Measurements from ENCODE around the gene NR1H4. TPM values are rescaled to one million over a fixed set of nuclear protein-coding genes. Genes with fewer than 3 reads are reported as not detected.

Gene NR1H4
- total RNA-seq, 2 experiments from 2014 or later, result not detected

GRCh38 chr12:100476013-100476751, 2.5 kb downstream of the NR1H4 start:
- DNase-seq, result no peak
- CTCF ChIA-PET, result no interaction called here
- H3K36me3 Mint-ChIP-seq, result no peaks in the 10 kb centered on the region
- H3K27me3 Mint-ChIP-seq, result peaks cover 4% of the 10 kb centered on the region
- H3K4me3 Mint-ChIP-seq, result no peak overlapping the region
- no peaks in the 10 kb centered on the region for H3K9me3 Mint-ChIP-seq
- no peak overlapping the region for H3K27ac Mint-ChIP-seq
- intact Hi-C loops (cut with micrococcal nuclease), result no loop called here
- H3K4me1 Mint-ChIP-seq (ENCODE audit: low read depth), result no peaks in the 10 kb centered on the region
- POLR2A ChIA-PET, result no interaction called here

- intact Hi-C loops (cut with micrococcal nuclease), result no loop called here
- ChIA-PET CTCF (interaction anchor here (0.8 kb wide), 1 partner anchor 326 kb away, joined by 3 read pairs; no protein-coding TSS in a partner anchor), POLR2A (no interaction called here)
- no peaks in the 10 kb centered on the region for H3K4me1 Mint-ChIP-seq (ENCODE audit: low read depth)
- no peak for DNase-seq
- H3K27me3 Mint-ChIP-seq, result peaks cover 4% of the 10 kb centered on the region
- H3K27ac Mint-ChIP-seq, result no peak overlapping the region
- H3K36me3 Mint-ChIP-seq, result no peaks in the 10 kb centered on the region
- H3K4me3 Mint-ChIP-seq, result no peak overlapping the region
- no peaks in the 10 kb centered on the region for H3K9me3 Mint-ChIP-seq
These were observed 7.4 kb downstream of the NR1H4 start for GRCh38 chr12:100481021-100481420.

- no peaks in the 10 kb centered on the region for H3K9me3 Mint-ChIP-seq
- no peaks in the 10 kb centered on the region for H3K36me3 Mint-ChIP-seq
- intact Hi-C loops (cut with micrococcal nuclease), result no loop called here
- no peak overlapping the region for H3K27ac Mint-ChIP-seq
- no peak for DNase-seq
- POLR2A ChIA-PET, result no interaction called here
- no peaks in the 10 kb centered on the region for H3K4me1 Mint-ChIP-seq (ENCODE audit: low read depth)
- CTCF ChIA-PET, result no interaction called here
- H3K4me3 Mint-ChIP-seq, result no peak overlapping the region
- H3K27me3 Mint-ChIP-seq, result peaks cover 2% of the 10 kb centered on the region
These were observed 10.7 kb downstream of the NR1H4 start for GRCh38 chr12:100484183-100484886.

GRCh38 chr12:100484891-100485471, 11.3 kb downstream of the NR1H4 start:
- Mint-ChIP-seq H3K27me3 (peaks cover 2% of the 10 kb centered on the region), H3K4me1 (ENCODE audit: low read depth) (no peaks in the 10 kb centered on the region), H3K9me3 (no peaks in the 10 kb centered on the region), H3K36me3 (no peaks in the 10 kb centered on the region), H3K4me3 (no peak overlapping the region), H3K27ac (no peak overlapping the region)
- POLR2A ChIA-PET, result no interaction called here
- intact Hi-C loops (cut with micrococcal nuclease), result no loop called here
- DNase-seq, result no peak
- CTCF ChIA-PET, result no interaction called here

GRCh38 chr12:100485983-100486382, 12.3 kb downstream of the NR1H4 start:
- intact Hi-C loops (cut with micrococcal nuclease), result no loop called here
- Mint-ChIP-seq H3K4me3 (no peak overlapping the region), H3K27me3 (peaks cover 2% of the 10 kb centered on the region), H3K9me3 (no peaks in the 10 kb centered on the region), H3K36me3 (no peaks in the 10 kb centered on the region), H3K27ac (no peak overlapping the region), H3K4me1 (ENCODE audit: low read depth) (no peaks in the 10 kb centered on the region)
- POLR2A ChIA-PET, result no interaction called here
- no peak for DNase-seq
- CTCF ChIA-PET, result no interaction called here

GRCh38 chr12:100489251-100489820, 15.7 kb downstream of the NR1H4 start:
- ChIA-PET CTCF (interaction anchor here (0.6 kb wide), 1 partner anchor 177 kb away, joined by 4 read pairs; no protein-coding TSS in a partner anchor), POLR2A (no interaction called here)
- no peak overlapping the region for H3K4me3 Mint-ChIP-seq
- H3K4me1 Mint-ChIP-seq (ENCODE audit: low read depth), result no peaks in the 10 kb centered on the region
- no peaks in the 10 kb centered on the region for H3K27me3 Mint-ChIP-seq
- no peak for DNase-seq
- H3K36me3 Mint-ChIP-seq, result no peaks in the 10 kb centered on the region
- H3K9me3 Mint-ChIP-seq, result no peaks in the 10 kb centered on the region
- H3K27ac Mint-ChIP-seq, result no peak overlapping the region
- intact Hi-C loops (cut with micrococcal nuclease), result no loop called here

GRCh38 chr12:100490056-100490455, 16.4 kb downstream of the NR1H4 start:
- CTCF ChIA-PET, result no interaction called here
- DNase-seq, result no peak
- H3K27ac Mint-ChIP-seq, result no peak overlapping the region
- POLR2A ChIA-PET, result no interaction called here
- no peaks in the 10 kb centered on the region for H3K27me3 Mint-ChIP-seq
- no peaks in the 10 kb centered on the region for H3K9me3 Mint-ChIP-seq
- no peaks in the 10 kb centered on the region for H3K36me3 Mint-ChIP-seq
- intact Hi-C loops (cut with micrococcal nuclease), result no loop called here
- H3K4me3 Mint-ChIP-seq, result no peak overlapping the region
- no peaks in the 10 kb centered on the region for H3K4me1 Mint-ChIP-seq (ENCODE audit: low read depth)

GRCh38 chr12:100491104-100491503, 17.4 kb downstream of the NR1H4 start:
- DNase-seq, result no peak
- ChIA-PET POLR2A (interaction anchor here (0.6 kb wide), 1 partner anchor 103 kb away, joined by 3 read pairs; no protein-coding TSS in a partner anchor), CTCF (no interaction called here)
- no peaks in the 10 kb centered on the region for H3K9me3 Mint-ChIP-seq
- intact Hi-C loops (cut with micrococcal nuclease), result no loop called here
- no peaks in the 10 kb centered on the region for H3K4me1 Mint-ChIP-seq (ENCODE audit: low read depth)
- no peaks in the 10 kb centered on the region for H3K27me3 Mint-ChIP-seq
- no peak overlapping the region for H3K4me3 Mint-ChIP-seq
- H3K27ac Mint-ChIP-seq, result no peak overlapping the region
- H3K36me3 Mint-ChIP-seq, result no peaks in the 10 kb centered on the region

GRCh38 chr12:100493396-100494012, 19.8 kb downstream of the NR1H4 start:
- H3K36me3 Mint-ChIP-seq, result no peaks in the 10 kb centered on the region
- no peaks in the 10 kb centered on the region for H3K4me1 Mint-ChIP-seq (ENCODE audit: low read depth)
- CTCF ChIA-PET, result no interaction called here
- H3K27me3 Mint-ChIP-seq, result no peaks in the 10 kb centered on the region
- intact Hi-C loops (cut with micrococcal nuclease), result no loop called here
- no peak overlapping the region for H3K4me3 Mint-ChIP-seq
- no peak overlapping the region for H3K27ac Mint-ChIP-seq
- POLR2A ChIA-PET, result no interaction called here
- no peak for DNase-seq
- no peaks in the 10 kb centered on the region for H3K9me3 Mint-ChIP-seq

GRCh38 chr12:100494026-100494425, 20.4 kb downstream of the NR1H4 start:
- no peak for DNase-seq
- H3K9me3 Mint-ChIP-seq, result no peaks in the 10 kb centered on the region
- intact Hi-C loops (cut with micrococcal nuclease), result no loop called here
- POLR2A ChIA-PET, result no interaction called here
- no peak overlapping the region for H3K27ac Mint-ChIP-seq
- no peaks in the 10 kb centered on the region for H3K36me3 Mint-ChIP-seq
- H3K4me1 Mint-ChIP-seq (ENCODE audit: low read depth), result no peaks in the 10 kb centered on the region
- CTCF ChIA-PET, result no interaction called here
- no peaks in the 10 kb centered on the region for H3K27me3 Mint-ChIP-seq
- no peak overlapping the region for H3K4me3 Mint-ChIP-seq

- ChIA-PET CTCF (no interaction called here), POLR2A (no interaction called here)
- no peak for DNase-seq
- Mint-ChIP-seq H3K27ac (no peak overlapping the region), H3K27me3 (no peaks in the 10 kb centered on the region), H3K4me3 (no peak overlapping the region), H3K4me1 (ENCODE audit: low read depth) (no peaks in the 10 kb centered on the region), H3K9me3 (no peaks in the 10 kb centered on the region), H3K36me3 (no peaks in the 10 kb centered on the region)
- intact Hi-C loops (cut with micrococcal nuclease), result no loop called here
These were observed 20.9 kb downstream of the NR1H4 start for GRCh38 chr12:100494538-100494937.

GRCh38 chr12:100497105-100497795, 23.6 kb downstream of the NR1H4 start:
- Mint-ChIP-seq H3K4me1 (ENCODE audit: low read depth) (no peaks in the 10 kb centered on the region), H3K4me3 (no peak overlapping the region), H3K9me3 (no peaks in the 10 kb centered on the region), H3K36me3 (no peaks in the 10 kb centered on the region), H3K27ac (no peak overlapping the region), H3K27me3 (no peaks in the 10 kb centered on the region)
- CTCF ChIA-PET, result interaction anchor here (0.6 kb wide), 1 partner anchor 71 kb away, joined by 3 read pairs; no protein-coding TSS in a partner anchor
- POLR2A ChIA-PET, result no interaction called here
- intact Hi-C loops (cut with micrococcal nuclease), result no loop called here
- no peak for DNase-seq
